DND-41 (cell line): ENCODE measurements around the gene SCAF11.

ENCODE experiments used
- CTCF ChIP-seq: IDR thresholded peaks from 2 replicates; pipeline ENCODE4 v1.5.1; 2012; ENCODE audit warnings: borderline replicate concordance, low read length, moderate library complexity, mild to moderate bottlenecking; ENCODE audit not compliant: poor library complexity, severe bottlenecking; ENCODE audit errors: extremely low read depth
- EZH2 ChIP-seq: IDR thresholded peaks from 3 replicates; pipeline ENCODE4 v1.6.1; 2012; ENCODE audit warnings: borderline replicate concordance, low read depth, mild to moderate bottlenecking, moderate library complexity, low read length, inconsistent platforms; ENCODE audit not compliant: severe bottlenecking

- TF ChIP-seq CTCF (no peak), EZH2 (no peak)
Measured at GRCh38 chr12:45938566-45938965, 51.8 kb downstream of the SCAF11 start.
